Stimulated activated CD8-positive, alpha-beta memory T cell treated with anti-CD3 and anti-CD28 coated beads, Interleukin-7, amount 100 ng/mL, for 1 hour (primary cell): ENCODE results near the gene RASL11B.
A peak's percentile ranks its signal among the peaks of the same experiment; 100 is the strongest.
"Not testable (repeated sequence)": the region's sequence is repeated elsewhere in the genome, so short reads cannot be mapped to it uniquely, and the experiment has no call there.

Source experiments
- DNase-seq, 2 donors: peaks; one replicate each; pipeline ENCODE4 v3.0.0-alpha.2; 2020; ENCODE audit warnings: low read depth in 2 of 2

RASL11B gene

GRCh38 chr4:52861879-52862616 lies at the start of gene RASL11B:
RASL11B (plus strand) TSS chr4:52862317; CDS start chr4:52862508, 191 bp downstream.
- peak; percentile 58 to 64 for DNase-seq

DNA sequence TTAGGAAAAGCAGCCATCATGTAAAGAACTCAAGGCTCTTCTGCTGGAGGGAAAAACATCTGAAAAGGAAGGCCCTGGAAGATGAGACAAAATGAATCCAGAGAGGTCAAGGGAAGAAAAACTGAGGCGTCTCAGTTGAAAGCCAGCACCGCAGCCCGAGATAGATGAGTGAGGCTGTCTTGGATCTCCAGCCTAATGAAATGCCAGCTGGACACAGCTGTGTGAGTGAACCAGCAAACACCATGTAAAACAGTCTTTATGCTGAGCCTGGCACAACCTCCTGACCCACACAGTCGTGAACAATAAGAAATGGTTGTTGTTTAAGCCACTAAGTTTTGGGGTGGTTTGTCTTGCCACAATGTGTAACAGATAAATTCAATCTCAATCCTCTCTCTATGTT lies 48.6 kb upstream of the RASL11B start:
- no peak for DNase-seq

GRCh38 chr4:52822583-52822971 lies 39.5 kb upstream of the RASL11B start:
- no peak for DNase-seq

DNA sequence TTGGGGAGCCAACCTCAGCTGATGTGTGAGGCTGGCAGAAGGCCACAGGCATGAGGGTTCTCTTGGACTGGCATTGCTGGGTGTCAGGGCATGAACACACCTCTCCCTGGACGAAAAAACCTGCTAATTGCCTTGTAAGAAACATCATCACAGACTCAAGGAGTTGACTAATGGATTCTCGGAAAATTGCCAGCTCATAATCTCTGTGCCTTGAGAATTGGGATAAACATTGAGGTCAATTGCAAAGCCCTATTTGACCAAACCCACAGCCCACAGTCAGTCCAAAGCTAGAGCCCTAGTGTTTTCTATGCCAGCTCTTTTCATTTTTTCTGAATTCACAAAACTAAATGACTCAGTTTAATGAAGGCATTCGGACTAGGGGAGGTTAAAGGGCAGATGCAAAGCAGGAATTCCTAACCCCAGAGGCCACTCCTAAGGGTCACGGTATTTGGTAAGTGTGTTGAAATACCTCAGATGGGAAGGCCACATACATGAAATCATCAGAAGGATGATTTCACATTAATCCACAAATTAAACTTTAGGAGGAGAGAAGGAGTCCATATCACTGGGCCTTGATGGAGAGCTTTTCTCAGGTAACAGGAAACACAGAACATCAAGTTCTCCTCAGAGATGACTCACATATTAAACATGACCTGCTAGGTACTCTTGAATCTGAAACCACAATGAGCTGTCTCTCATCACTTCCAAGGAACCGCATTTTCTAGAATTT lies 39.0 kb upstream of the RASL11B start:
- DNase-seq, result no peak

DNA sequence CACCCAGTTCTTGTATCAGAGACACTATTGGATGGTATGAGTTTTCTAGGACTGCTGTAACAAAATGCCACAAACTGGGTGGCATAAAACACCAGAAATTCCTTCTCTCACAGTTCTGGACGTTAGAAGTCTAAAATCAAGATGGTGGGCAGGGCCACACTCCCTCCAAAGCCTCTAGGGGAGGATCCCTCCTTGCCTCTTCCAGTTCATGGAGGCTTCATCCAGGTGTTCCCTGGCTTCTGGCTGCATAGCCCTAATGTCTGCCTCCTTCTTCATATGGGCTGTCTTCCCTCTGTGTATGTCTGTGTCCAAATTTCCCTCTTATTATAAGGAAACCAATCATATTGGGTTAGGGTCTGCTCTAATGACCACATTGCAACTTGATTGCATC lies 38.4 kb upstream of the RASL11B start:
- no peak for DNase-seq

GRCh38 chr4:52824270-52824602 lies 37.9 kb upstream of the RASL11B start:
- no peak for DNase-seq

DNA sequence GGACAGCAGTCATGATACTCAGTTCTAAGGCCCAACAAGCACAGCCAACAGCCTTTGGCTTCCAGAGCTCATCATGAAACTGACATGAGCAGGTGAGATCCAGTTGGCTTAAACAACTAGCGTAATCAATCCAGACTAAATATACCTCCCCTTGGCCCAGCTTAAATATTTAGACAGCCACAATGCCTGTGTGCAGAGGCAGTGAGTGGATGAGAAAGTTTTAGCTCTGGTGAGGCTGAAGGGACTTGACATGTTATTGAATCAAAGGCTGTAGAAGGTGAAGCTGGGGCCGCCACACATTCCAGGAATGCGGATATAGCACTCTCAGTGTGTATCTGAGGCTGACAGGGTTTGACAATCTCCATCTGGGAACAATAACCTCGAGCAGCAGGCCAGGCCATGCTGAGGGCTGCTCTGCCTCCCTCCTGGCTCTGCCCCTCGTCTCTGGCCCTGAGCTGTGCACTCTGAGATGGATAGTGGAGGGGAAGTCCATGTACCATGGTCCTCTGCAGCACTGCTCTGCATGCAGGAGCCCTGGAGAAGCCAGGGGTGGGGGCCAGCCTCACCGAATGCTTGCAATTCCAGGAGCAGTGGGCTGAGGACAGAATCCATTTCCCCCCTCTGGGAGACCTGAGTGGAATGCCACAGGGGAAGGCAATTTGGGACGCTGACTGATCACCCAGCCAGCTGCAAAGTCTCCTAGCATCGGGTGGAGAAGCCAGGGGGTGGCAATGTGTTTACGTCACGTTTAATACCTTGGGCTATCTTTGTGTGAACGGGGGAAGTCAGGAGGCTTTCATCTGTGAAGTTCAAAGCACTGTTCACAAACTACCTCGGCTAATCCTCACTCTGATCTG lies 37.3 kb upstream of the RASL11B start:
- no peak for DNase-seq

DNA sequence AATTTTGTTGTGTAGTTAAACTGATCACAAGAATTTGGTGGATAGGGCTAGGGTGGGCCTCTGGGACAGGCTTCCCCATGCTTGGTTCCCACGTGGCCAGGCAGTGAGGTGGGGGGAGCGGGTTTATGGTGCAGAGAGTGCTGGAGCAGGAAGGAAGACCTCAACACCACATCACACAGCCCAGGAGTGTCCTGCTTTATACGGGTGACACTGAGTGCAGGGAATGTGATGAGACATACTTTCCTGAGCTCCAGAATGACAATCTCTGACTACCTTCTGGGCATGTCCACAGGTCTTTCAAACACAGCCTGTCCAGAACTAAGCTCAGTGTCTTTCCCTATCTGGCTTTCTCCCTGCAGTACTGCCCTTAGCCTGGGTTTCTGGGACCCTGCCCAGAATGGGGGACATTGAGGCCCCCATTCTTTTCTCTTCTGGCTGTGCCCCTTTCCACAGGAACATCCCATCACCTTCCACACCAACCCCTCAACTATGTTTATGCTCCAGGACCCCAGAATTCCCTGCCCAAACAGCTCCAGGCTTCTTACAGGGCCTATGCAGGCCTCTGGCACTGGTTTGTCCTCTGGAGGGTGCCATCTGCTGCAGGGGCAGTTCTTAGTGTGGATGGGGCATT lies 36.5 kb upstream of the RASL11B start:
- no peak for DNase-seq

GRCh38 chr4:52833941-52834525 lies 28.1 kb upstream of the RASL11B start:
- no peak for DNase-seq

- not testable (repeated sequence) for DNase-seq
Observed at GRCh38 chr4:52834641-52835456, 27.3 kb upstream of the RASL11B start.

DNA sequence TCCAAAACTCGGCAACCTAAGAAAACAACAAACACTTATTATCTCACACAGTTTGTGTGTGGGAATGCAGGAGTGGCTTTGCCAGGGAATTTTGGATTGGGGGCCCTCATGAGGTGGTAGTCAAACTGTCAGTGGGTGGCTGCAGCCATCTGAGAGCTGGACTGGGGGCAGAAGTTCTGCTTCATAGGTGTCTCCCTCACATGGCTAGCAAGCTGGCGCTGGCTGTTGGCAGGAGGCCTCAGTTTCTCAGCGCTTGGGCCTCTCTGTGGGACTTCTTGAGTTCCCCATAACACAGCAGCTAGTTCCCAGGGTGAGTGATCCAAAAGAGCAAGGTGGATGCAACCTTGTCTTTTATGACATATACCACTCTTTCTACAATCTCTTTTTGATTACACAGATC lies 26.0 kb upstream of the RASL11B start:
- DNase-seq, result no peak

DNA sequence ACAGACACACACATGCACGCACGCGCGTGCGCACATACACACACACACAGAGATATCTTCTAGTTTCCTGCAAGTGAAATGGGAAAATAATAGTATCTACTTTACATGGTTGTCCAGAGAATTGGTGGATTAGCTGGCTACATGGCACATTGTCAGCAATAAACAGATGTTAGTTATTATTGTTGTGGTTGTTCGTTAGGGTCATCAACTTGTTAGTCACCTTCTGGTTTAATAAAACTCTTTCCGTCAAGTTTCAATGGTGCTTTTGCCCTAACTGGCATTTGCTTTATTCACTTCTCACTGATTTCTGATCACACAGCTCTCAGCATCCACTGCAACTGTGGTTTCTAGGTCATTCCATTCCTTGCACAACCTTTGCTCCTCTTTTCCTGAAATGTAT lies 25.4 kb upstream of the RASL11B start:
- no peak for DNase-seq

DNA sequence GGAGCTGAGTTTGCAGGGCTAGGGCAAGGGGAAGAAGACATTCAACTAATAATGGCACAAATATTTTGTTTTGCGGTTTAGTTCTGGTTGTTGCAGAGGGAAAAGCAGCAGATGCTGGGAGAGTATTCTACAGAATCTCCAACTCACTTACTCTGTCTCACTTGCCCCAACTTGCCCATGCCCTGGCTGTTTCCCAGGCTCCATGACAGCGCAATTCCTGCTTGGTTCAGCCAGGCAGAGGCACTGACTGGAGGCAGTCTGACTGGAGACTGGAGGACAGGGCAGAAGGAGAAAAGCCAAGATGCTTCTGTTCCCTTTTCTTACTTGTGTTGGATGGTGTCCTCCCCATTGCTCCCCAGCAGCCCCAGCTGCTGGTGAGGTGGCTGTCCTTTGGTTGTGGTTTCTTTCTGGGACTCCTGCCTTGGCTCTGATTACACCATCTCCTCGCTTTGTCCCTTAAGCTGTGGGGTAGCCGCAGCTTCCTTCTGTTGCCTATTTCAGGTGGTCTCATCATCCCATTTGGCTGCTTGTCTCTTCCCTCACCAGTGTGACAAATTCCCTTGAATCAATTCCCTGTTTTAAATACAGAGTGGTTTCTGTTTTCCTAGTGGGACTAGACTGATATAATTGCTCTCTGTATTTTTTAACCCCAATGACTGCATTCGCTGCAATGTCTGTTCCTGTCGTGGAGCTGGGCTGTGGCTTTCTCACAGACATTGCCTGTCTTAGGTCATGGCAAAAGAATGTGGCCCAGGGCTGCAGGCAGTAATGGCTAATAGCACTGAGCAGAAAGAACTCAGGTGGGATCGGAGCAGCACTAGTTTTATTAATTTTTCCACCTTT lies 24.2 kb upstream of the RASL11B start:
- DNase-seq, result no peak

DNA sequence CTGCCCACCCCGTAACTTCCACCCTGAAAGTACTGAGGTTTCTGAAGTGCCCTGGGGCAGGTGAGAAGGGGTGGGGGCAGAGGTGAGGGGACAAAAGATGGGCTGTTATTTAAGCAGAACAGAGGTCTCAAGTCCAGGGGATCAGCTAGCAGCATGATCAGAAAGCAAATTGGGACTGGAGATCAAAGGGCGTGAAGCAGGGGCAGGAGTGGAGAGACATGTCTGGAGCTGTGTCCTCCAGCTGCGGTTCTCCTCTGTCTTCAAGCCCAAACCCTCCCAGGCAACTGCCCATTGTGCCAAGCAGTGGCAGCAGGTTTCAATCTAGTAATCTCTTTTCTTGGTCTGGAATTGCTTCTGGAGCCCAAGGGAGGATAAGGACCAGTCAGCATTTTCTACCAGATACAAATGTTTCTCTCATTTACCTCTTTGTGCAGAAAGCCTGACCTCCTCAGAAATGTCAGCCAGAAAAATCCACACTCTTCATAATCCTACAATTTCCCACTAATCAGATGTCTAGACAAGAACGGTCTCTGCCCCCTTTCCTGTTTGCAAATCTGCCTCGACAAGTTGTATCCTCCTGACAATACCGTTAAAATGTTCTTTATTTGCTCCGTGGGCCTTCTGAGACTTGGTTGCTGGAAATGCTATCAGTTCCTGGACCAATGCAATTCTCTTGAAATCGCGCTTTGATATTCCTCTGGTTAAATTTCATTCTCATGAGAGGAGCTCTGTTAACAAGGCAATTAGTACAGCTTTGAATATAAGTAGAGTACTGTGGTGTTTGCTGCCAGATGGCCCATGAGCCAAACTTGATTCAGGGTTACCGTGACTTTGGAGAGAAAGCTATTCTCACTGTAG lies 23.2 kb upstream of the RASL11B start:
- no peak for DNase-seq

GRCh38 chr4:52840531-52841370 lies 21.4 kb upstream of the RASL11B start:
- no peak for DNase-seq

DNA sequence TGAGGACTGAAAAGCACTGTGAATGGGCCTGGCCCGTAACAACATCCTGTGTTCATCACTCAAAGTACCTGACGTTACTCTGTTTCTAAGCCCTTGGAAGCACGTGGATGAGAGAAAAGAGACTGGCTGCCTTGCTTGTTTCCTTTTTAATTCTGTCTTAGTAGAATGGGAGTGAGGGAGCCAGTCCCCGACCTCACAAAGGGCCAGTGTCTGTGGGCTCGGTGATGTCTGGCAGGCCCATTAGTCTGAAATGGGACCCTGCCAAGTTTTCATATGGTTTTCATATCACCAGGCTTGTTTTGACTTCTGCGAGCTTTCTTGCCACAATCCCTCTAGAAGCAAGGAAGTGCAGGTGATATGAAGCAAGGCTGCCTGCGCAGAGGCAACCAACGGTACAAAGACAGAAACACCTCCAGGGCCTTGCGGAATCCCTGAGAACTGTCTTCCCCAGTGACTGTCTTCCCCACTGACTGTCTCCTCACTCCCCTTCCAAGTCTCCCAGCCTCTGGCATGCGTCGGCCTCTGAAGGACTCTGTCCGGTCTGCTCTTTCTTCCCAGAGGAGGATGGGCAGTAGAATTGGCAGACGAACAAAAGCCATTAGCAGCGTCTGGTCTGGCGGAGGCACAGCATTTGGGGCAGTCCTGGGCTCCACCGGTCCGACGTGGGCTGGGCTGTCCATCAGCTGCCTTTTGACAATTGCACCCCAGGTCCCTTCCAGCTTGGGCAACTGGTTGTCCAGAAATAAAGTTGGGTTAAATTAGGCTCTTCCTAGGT lies 20.2 kb upstream of the RASL11B start:
- DNase-seq, result no peak

GRCh38 chr4:52842792-52843191 lies 19.3 kb upstream of the RASL11B start:
- no peak for DNase-seq
